Lower leg skin (tissue), 4 donors: ENCODE data around the gene PMVK. TPM values are rescaled to one million over a fixed set of nuclear protein-coding genes. Genes with fewer than 3 reads are reported as not detected.

ENCODE experiments used
- DNase-seq, 2 donors: peaks; one replicate each; pipeline ENCODE4 v3.0.0-alpha.2; 2019; ENCODE audit warnings: low spot score in 2 of 2
- H3K4me3 ChIP-seq: fragments of 200-600 bp; sonication (generic); 2 replicates; pipeline ENCODE4 v1.5.1; 2017; ENCODE audit warnings: mild to moderate bottlenecking, low read depth; ENCODE audit not compliant: poor library complexity, severe bottlenecking
- POLR2A ChIP-seq, 2 donors: fragments of 450-650 bp; IDR thresholded peaks; one replicate each; pipeline ENCODE4 v1.6.1; 2016 to 2017; ENCODE audit warnings: antibody characterized with exemption in 2 of 2, mild to moderate bottlenecking in 1 of 2, moderate library complexity in 1 of 2
- WGBS, 2 donors: methylation state at CpG; one replicate each; pipeline ENCODE4 v1.1.5; 2018; 5-methylcytosine and 5-hydroxymethylcytosine counted together
- intact Hi-C: fragments of 100-400 bp; cut with DNase I; formaldehyde crosslinking; loops from one replicate; pipeline ENCODE4 v1.15.0; 2023; ENCODE audit warnings: low total_unique reads
- total RNA-seq, 4 donors: library from RNA; depleted of rRNA; stranded (reverse); fragments of >200 nt; gene quantifications; one replicate each; pipeline ENCODE4 v1.1.0, GENCODE V29; 2016
- TF ChIP-seq, protein P1 (sequence below), 3 donors: fragments of 450-650 bp; IDR thresholded peaks; one replicate each; pipeline ENCODE4 v1.5.1; 2016; ENCODE audit warnings: antibody characterized with exemption in 3 of 3, mild to moderate bottlenecking in 3 of 3, moderate library complexity in 2 of 3

Gene PMVK
- total RNA-seq, 4 donors from 2014 or later: 20.6 to 37.0 (median 33.3) TPM

DNA sequence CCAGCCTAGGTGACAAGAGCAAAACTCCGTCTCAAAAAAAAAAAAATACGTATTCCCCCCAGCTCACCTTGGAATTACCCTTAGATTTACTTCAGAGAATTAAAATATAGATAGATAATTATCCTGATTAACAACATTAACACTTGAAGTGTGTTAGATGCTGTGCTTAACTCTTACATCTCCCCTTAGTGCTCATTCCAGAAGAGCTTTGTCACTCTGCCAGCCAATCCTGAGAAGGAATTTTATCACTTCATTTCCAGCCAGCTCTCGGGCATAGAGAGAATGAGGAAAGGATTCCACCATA, 35.6 kb upstream of the PMVK start:
- TF ChIP-seq, protein P1, sequence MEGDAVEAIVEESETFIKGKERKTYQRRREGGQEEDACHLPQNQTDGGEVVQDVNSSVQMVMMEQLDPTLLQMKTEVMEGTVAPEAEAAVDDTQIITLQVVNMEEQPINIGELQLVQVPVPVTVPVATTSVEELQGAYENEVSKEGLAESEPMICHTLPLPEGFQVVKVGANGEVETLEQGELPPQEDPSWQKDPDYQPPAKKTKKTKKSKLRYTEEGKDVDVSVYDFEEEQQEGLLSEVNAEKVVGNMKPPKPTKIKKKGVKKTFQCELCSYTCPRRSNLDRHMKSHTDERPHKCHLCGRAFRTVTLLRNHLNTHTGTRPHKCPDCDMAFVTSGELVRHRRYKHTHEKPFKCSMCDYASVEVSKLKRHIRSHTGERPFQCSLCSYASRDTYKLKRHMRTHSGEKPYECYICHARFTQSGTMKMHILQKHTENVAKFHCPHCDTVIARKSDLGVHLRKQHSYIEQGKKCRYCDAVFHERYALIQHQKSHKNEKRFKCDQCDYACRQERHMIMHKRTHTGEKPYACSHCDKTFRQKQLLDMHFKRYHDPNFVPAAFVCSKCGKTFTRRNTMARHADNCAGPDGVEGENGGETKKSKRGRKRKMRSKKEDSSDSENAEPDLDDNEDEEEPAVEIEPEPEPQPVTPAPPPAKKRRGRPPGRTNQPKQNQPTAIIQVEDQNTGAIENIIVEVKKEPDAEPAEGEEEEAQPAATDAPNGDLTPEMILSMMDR (IDR thresholded peaks at IDR 0.05): no peak
- intact Hi-C loops: no loop called here
- 51 to 62% methylated on average over 3 of the region's 3 CpGs for WGBS, 2 donors
- no peak for DNase-seq
- H3K4me3 ChIP-seq: no peak overlapping the region

- peak in 1 of 2 donors; percentile 67 for DNase-seq
- intact Hi-C loops: no loop called here
- 25 to 26% methylated on average over 10 of the region's 10 CpGs for WGBS, 2 donors
- TF ChIP-seq, protein P1 (IDR thresholded peaks at IDR 0.05): no peak
- no peak for TF ChIP-seq POLR2A (IDR thresholded peaks at IDR 0.05)
- no peak overlapping the region for H3K4me3 ChIP-seq
Observed at GRCh38 chr1:154971341-154971998, 35.0 kb upstream of the PMVK start.

DNA sequence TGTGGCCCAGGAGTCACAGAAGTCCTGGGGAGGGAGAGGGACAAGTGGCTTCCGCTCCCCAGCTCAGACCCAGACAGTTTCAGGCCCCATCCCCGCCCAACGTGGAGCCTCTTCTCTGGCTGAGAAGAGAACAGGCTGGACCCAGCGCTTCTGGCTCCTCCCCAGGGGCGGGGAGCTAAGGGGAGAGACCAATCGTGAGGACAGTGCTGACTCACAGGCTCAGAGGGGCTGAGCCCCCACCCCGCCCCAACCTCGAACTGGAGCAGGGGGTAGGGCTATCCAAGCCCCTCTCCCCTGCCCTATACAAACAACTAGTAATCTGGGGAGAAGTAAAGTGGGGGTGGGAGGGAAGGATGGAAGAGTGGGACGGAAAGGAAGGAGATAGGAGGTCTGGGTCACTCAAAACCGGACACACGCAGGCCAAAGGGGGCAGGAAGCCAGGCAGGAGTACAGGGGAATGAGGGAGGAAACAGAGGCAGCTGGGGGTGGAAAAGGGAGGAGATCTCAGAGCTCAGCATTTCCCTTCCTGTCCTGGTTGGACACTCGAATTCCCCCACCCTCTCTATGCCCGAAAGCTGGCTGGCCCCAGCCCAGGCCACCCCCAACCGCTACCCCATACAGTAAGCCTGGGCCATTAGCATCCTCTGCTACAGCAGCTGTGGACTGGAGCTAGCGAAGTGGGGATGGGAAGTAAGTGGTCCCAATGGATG, 34.3 kb upstream of the PMVK start, which contains the start of gene SHC1:
Gene SHC1 (minus strand): TSS at position 117 of the 710 bp plus-strand sequence. CDS start 221 bp downstream, outside the sequence.
- peak; percentile 93 to 99 for DNase-seq
- intact Hi-C loops: no loop called here
- H3K4me3 ChIP-seq: peak within 1 kb of the TSS; percentile 17
- TF ChIP-seq, protein P1 (IDR thresholded peaks at IDR 0.05): no peak
- no peak for TF ChIP-seq POLR2A (IDR thresholded peaks at IDR 0.05)
- WGBS, 2 donors: 5 to 11% methylated on average over 13 to 15 of the region's 15 CpGs

DNA sequence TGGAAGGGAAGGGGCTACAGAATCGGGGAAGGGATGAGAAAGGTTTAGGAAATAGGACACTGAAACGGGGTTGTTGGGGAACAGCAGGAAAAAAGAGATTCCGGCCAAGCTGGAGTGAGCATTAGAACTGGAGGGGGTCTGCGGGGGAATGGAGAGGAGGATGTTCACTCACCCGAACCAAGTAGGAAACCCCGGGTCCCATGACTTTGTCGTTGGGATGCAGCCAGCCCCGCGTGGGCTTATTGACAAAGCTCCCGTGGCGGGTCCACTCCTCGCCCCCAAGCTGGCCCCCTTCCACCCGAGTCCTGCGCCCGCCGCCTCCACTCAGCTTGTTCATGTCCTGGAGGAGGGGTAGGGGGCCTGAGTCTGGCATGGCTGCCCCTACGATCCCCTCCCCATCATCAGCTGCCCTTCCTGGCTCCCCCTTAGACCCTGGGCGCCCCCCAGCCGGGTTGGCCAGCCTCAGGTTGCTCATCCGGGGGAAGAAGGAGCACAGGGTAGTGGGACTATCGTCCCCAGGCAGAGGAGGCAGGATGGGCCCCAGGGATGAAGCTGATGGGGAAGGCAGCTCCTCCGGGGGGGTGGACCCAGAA, 33.4 kb upstream of the PMVK start:
- intact Hi-C loops: loop anchor here (10.0 kb wide), 1 partner anchor 45 kb away; no protein-coding TSS in a partner anchor
- TF ChIP-seq, protein P1 (IDR thresholded peaks at IDR 0.05): no peak
- TF ChIP-seq POLR2A (IDR thresholded peaks at IDR 0.05): no peak
- 17 to 27% methylated on average over 20 to 22 of the region's 22 CpGs for WGBS, 2 donors
- no peak for DNase-seq
- H3K4me3 ChIP-seq: peak overlapping the region; percentile 17

DNA sequence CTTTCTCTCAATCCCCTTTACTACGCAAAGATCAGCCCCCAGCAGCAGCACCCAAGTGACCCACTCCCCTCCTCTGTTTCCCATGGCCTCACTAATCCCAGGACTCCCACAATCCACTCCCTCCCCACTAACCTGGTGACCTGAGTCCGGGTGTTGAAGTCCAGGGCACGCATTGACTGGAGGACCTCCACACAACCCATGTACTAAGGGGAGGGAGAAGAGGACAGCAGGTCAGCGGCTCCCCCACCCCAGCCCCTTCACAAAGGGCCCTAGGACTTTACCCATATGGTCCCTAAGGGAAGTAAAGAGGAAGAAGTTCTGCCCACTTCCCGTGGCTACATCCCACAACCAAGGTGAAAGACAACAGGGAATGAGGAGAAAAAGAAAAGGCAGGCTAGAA, 32.7 kb upstream of the PMVK start:
- 49 to 61% methylated on average over 5 of the region's 5 CpGs for WGBS, 2 donors
- no peak for DNase-seq
- H3K4me3 ChIP-seq: no peak overlapping the region
- intact Hi-C loops: loop anchor here (10.0 kb wide), 1 partner anchor 46 kb away; no protein-coding TSS in a partner anchor
- TF ChIP-seq, protein P1 (IDR thresholded peaks at IDR 0.05): no peak
- TF ChIP-seq POLR2A (IDR thresholded peaks at IDR 0.05): no peak
